Measurements from ENCODE around the gene TSPAN32.

DNA sequence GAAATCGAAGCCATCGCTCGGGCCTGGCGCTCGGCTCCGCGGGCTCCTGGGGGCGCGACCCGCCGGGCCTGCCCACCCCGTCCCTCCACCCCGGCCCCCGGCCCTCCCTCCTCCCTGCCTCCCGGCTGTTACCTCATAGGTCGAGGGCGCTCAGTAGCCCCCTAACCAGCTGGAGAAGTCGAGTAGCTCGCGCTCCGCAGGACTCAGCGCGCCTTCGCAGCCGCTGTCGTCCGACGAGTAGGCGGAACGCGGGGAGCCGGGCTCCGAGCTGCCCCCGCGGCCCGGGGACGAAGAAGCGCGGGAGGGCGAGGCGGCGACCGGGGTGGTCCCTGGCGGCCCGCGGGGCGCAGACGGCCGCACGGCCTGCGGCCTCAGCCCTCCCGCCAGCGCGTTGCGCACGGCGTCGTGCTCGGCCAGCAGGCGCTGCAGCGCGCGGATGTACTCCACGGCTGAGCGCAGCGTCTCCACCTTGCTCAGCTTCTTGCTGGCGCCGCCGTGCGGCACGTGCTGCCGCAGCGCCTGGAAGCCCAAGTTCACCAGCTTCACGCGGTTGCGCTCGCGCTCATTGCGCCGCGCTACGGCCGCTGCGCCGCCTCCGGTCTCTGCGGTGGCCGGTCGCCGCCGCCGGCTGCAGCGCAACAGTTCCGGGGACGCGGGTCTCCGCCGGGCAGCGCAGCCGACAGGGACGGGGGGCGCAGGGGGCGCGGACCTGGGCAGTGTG lies 32.1 kb upstream of the TSPAN32 start:
- TF ChIP-seq, protein P1, sequence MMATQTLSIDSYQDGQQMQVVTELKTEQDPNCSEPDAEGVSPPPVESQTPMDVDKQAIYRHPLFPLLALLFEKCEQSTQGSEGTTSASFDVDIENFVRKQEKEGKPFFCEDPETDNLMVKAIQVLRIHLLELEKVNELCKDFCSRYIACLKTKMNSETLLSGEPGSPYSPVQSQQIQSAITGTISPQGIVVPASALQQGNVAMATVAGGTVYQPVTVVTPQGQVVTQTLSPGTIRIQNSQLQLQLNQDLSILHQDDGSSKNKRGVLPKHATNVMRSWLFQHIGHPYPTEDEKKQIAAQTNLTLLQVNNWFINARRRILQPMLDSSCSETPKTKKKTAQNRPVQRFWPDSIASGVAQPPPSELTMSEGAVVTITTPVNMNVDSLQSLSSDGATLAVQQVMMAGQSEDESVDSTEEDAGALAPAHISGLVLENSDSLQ (IDR thresholded peaks at IDR 0.05), result no peak
- TF ChIP-seq CTBP1 (IDR thresholded peaks at IDR 0.05; ENCODE audit: borderline replicate concordance) (no peak), FOXM1 (IDR thresholded peaks at IDR 0.05; ENCODE audit: borderline replicate concordance) (no peak), TARDBP (IDR thresholded peaks at IDR 0.05) (no peak), FOXA1 (IDR thresholded peaks at IDR 0.05) (no peak), SUZ12 (IDR thresholded peaks at IDR 0.05) (no peak), BHLHE40 (IDR thresholded peaks at IDR 0.05; ENCODE audit: borderline replicate concordance) (no peak), L3MBTL2 (conservative IDR thresholded peaks at IDR 0.05) (no peak), ZNF384 (IDR thresholded peaks at IDR 0.05) (no peak)
